Prostate gland (tissue), 2 donors: ENCODE results near the gene LPCAT3. TPM values are rescaled to one million over a fixed set of nuclear protein-coding genes. Genes with fewer than 3 reads are reported as not detected.

Experiments used
- DNase-seq: peaks from one replicate; pipeline ENCODE4 v3.0.0-alpha.2; 2019; ENCODE audit warnings: low spot score
- H3K27ac ChIP-seq, 2 donors: fragments of 200-600 bp; sonication (generic); 2 replicates each; pipeline ENCODE4 v1.5.1; 2017 to 2019
- H3K27me3 ChIP-seq: fragments of 200-600 bp; sonication (generic); replicated peaks from 2 replicates; pipeline ENCODE4 v1.5.1; 2019; ENCODE audit not compliant: insufficient read depth
- H3K36me3 ChIP-seq, 2 donors: fragments of 200-600 bp; sonication (generic); 1 replicate in 1 of 2; 2 replicates in 1 of 2; pipeline versions ENCODE4 v1.5.1 to v1.8.1; 2017 to 2019
- H3K4me1 ChIP-seq: fragments of 200-600 bp; sonication (generic); replicated peaks from 2 replicates; pipeline ENCODE4 v1.5.1; 2019
- H3K4me3 ChIP-seq, 2 donors: fragments of 200-600 bp; sonication (generic); 2 replicates each; pipeline ENCODE4 v1.5.1; 2017 to 2019
- H3K9me3 ChIP-seq: fragments of 200-600 bp; sonication (generic); 2 replicates; pipeline ENCODE4 v1.5.1; 2017
- POLR2A ChIP-seq: fragments of 450-650 bp; IDR thresholded peaks from one replicate; pipeline ENCODE4 v1.6.1; 2016; ENCODE audit warnings: antibody characterized with exemption, mild to moderate bottlenecking
- POLR2AphosphoS5 ChIP-seq: sonication (generic); formaldehyde crosslinking; IDR thresholded peaks from one replicate; pipeline ENCODE4 v1.6.1; 2017; ENCODE audit warnings: antibody characterized with exemption
- WGBS: methylation state at CpG from one replicate; pipeline ENCODE4 v1.1.5; 2018; 5-methylcytosine and 5-hydroxymethylcytosine counted together
- intact Hi-C: fragments of 100-400 bp; cut with DNase I; formaldehyde crosslinking; loops from one replicate; pipeline ENCODE4 v1.14.2; 2022
- total RNA-seq, 2 donors: library from RNA; depleted of rRNA; stranded (reverse); fragments of >200 nt; gene quantifications; one replicate each; pipeline ENCODE4 v1.1.0, GENCODE V29; 2016
- TF ChIP-seq, protein P1 (sequence below), 4 experiments: fragments of 200-600 bp in 2 of 4; fragments of 450-650 bp in 2 of 4; sonication (generic) in 2 of 4; IDR thresholded peaks; 1 replicate in 3 of 4; 2 replicates in 1 of 4; pipeline ENCODE4 v1.5.1; 2016 to 2019; ENCODE audit warnings: antibody characterized with exemption in 4 of 4, mild to moderate bottlenecking in 2 of 4, moderate library complexity in 2 of 4

LPCAT3 gene
- total RNA-seq, 2 donors from 2014 or later, result 59.9 to 86.9 TPM

DNA sequence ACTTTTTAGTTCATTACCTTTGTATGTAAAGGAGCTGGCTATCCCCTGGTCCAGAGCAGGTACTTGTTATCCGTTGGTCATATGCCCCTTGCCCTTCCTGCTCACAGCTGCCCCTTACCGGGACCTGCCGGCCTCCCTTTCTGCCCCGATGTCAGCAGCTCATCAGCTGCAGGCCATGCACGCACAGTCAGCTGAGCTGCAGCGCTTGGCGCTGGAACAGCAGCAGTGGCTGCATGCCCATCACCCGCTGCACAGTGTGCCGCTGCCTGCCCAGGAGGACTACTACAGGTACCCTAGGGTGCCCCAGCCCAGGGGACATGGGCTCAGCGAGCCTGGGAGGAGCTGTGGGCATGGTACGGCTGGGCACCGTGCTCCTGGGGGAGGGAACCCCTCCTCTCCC, 77.0 kb downstream of the LPCAT3 start:
- TF ChIP-seq POLR2AphosphoS5 (peak; percentile 5), POLR2A (no peak)
- TF ChIP-seq, protein P1, sequence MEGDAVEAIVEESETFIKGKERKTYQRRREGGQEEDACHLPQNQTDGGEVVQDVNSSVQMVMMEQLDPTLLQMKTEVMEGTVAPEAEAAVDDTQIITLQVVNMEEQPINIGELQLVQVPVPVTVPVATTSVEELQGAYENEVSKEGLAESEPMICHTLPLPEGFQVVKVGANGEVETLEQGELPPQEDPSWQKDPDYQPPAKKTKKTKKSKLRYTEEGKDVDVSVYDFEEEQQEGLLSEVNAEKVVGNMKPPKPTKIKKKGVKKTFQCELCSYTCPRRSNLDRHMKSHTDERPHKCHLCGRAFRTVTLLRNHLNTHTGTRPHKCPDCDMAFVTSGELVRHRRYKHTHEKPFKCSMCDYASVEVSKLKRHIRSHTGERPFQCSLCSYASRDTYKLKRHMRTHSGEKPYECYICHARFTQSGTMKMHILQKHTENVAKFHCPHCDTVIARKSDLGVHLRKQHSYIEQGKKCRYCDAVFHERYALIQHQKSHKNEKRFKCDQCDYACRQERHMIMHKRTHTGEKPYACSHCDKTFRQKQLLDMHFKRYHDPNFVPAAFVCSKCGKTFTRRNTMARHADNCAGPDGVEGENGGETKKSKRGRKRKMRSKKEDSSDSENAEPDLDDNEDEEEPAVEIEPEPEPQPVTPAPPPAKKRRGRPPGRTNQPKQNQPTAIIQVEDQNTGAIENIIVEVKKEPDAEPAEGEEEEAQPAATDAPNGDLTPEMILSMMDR (IDR thresholded peaks at IDR 0.05), result no peak
- no peaks in the 10 kb centered on the region for H3K36me3 ChIP-seq
- peaks cover 23% of the 10 kb centered on the region for H3K4me1 ChIP-seq
- DNase-seq, result no peak
- WGBS, result 87% methylated on average over 12 of the region's 12 CpGs
- H3K4me3 ChIP-seq, result no peak overlapping the region
- H3K9me3 ChIP-seq, result no peaks in the 10 kb centered on the region
- intact Hi-C loops, result no loop called here
- peak overlapping the region in 1 of 2 donors; percentile 94 for H3K27ac ChIP-seq
- no peaks in the 10 kb centered on the region for H3K27me3 ChIP-seq

DNA sequence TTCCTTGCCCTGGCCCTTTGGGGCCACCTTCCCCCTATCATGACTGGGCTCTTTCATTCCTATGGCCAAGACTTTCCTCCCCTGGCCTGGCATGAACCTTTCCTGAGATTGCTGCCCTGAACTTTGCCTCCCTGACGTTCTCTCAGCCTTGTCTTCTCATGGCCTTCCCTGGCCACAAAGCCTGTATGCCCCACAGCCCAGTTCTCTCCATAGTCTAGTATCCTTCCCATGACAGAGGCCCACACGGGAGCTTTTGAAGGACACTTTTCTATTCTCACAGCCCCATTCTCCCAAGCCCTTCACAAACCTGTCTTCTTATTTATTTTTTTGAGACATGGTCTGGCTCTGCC, 79.1 kb downstream of the LPCAT3 start:
- no peak for DNase-seq
- Histone ChIP-seq H3K27ac (peak overlapping the region in 1 of 2 donors; percentile 94), H3K9me3 (no peaks in the 10 kb centered on the region), H3K4me1 (peaks cover 10% of the 10 kb centered on the region), H3K36me3 (peaks cover 4 to 6% of the 10 kb centered on the region in 2 donors), H3K27me3 (no peaks in the 10 kb centered on the region), H3K4me3 (no peak overlapping the region)
- WGBS, result 77% methylated on average over 2 of the region's 2 CpGs
- intact Hi-C loops, result loop anchor here (10.0 kb wide), 1 partner anchor 64 kb away; the partner anchor contains the start of gene SPSB2
- TF ChIP-seq POLR2AphosphoS5 (no peak), POLR2A (no peak)
- TF ChIP-seq, protein P1 (IDR thresholded peaks at IDR 0.05), result no peak

DNA sequence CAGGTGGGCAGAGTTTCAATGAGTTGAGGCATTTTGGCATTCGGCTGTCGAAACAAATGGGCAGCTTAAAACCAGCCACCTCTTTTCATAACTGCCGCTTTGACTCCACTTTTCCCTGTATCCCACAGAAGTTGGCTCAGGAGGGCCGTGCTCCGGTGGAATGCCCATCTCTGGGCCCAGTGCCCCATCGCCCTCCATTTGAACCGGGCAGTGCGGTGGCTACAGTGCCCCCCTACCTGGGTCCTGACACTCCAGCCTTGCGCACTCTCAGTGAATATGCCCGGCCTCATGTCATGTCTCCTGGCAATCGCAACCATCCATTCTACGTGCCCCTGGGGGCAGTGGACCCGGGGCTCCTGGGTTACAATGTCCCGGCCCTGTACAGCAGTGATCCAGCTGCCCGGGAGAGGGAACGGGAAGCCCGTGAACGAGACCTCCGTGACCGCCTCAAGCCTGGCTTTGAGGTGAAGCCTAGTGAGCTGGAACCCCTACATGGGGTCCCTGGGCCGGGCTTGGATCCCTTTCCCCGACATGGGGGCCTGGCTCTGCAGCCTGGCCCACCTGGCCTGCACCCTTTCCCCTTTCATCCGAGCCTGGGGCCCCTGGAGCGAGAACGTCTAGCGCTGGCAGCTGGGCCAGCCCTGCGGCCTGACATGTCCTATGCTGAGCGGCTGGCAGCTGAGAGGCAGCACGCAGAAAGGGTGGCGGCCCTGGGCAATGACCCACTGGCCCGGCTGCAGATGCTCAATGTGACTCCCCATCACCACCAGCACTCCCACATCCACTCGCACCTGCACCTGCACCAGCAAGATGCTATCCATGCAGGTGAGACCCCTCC, 79.7 kb downstream of the LPCAT3 start:
- WGBS, result 79% methylated on average over 30 of the region's 32 CpGs
- peaks cover 4 to 6% of the 10 kb centered on the region in 2 donors for H3K36me3 ChIP-seq
- intact Hi-C loops, result loop anchor here (10.0 kb wide), 1 partner anchor 64 kb away; the partner anchor contains the start of gene SPSB2
- TF ChIP-seq POLR2AphosphoS5, result no peak
- TF ChIP-seq, protein P1 (IDR thresholded peaks at IDR 0.05), result no peak
- TF ChIP-seq POLR2A, result no peak
- no peaks in the 10 kb centered on the region for H3K27me3 ChIP-seq
- H3K9me3 ChIP-seq, result no peaks in the 10 kb centered on the region
- H3K27ac ChIP-seq, result peak overlapping the region; percentile 92 to 94
- H3K4me3 ChIP-seq, result peak overlapping the region; percentile 47 to 52
- no peak for DNase-seq
- H3K4me1 ChIP-seq, result peaks cover 13% of the 10 kb centered on the region

DNA sequence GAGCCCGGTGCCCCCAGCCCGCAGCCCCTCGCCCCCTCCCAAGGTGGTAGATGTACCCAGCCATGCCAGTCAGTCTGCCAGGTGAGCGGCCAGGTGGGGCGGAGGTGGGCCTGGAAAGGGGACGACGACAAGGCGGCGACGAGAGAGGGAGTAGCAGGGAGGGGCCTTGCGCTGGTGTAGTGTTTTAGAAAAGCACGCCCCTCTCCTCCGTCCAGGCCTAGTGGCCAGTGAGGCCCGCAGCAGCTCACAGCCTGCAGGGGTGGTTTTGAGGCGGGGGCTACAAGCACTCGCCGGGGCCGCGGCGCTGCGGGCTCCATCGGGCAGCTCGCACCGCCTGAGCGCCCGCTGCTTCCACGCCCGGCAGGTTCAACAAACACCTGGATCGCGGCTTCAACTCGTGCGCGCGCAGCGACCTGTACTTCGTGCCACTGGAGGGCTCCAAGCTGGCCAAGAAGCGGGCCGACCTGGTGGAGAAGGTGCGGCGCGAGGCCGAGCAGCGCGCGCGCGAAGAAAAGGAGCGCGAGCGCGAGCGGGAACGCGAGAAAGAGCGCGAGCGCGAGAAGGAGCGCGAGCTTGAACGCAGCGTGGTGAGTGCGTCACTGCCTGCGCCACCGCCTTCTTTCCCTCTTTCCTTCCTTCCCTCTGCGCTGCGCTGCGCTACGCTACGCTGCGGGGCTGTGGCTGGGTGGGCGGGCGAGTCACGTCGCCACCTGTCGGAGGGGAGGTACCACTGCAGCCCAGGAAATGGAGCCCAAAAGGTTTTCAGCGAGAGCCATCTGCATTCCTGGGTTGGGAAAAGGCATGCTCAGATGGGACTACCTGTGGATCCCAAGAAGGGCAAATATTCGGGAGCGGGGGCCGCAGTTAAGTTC, 80.6 kb downstream of the LPCAT3 start:
- peak; percentile 91 for DNase-seq
- intact Hi-C loops, result loop anchor here (10.0 kb wide), 1 partner anchor 63 kb away; the partner anchor contains the start of gene SPSB2
- TF ChIP-seq POLR2AphosphoS5, result peak; percentile 99
- TF ChIP-seq POLR2A, result peak; percentile 79
- TF ChIP-seq, protein P1 (IDR thresholded peaks at IDR 0.05), result peak; percentile 98 to 99 (median 98)
- under 1% methylated on average over 59 of the region's 80 CpGs for WGBS
- H3K27ac ChIP-seq, result peak overlapping the region; percentile 92 to 94
- H3K4me3 ChIP-seq, result peak overlapping the region; percentile 47 to 52
- H3K27me3 ChIP-seq, result no peaks in the 10 kb centered on the region
- H3K4me1 ChIP-seq, result peaks cover 17% of the 10 kb centered on the region
- no peaks in the 10 kb centered on the region for H3K9me3 ChIP-seq
- peaks cover 4 to 6% of the 10 kb centered on the region in 2 donors for H3K36me3 ChIP-seq
